ENCODE measurements around the gene LUZP4. TPM values are rescaled to one million over a fixed set of nuclear protein-coding genes. Genes with fewer than 3 reads are reported as not detected.

Gene LUZP4
- total and polyA plus RNA-seq, 2 of the 8 experiments (the other 6 are each of a cell fraction or from before 2014, with no cell fraction given), result 0.17 TPM; not detected in 1

DNA sequence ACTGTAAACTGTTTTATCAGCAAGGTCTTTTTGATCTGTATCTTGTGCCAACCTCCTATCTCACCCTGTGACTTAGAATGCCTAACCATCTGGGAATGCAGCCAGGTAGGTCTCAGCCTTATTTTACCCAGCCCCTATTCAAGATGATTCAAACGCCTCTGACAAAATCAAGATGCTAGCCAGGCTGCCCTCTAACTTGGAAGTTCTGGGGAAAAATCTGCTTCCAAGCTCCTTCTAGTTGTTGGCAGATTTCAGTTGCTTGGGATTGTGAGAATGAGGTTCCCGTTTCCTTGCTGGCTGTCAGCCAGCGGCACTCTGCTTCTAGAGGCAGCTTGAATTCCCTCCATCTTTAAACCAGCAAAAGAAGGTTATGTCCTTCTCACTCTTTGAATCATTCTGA is 34.7 kb downstream of the LUZP4 start:
- Histone ChIP-seq H3K4me1 (replicated peaks in 1 of 4; ENCODE audit: control insufficient read depth in 3 of 4, insufficient read depth in 4 of 4, low read length in 3 of 4) (no peaks in the 10 kb centered on the region), H3K4me2 (ENCODE audit: insufficient read depth in 1 of 2, low read depth in 2 of 2, low read length in 2 of 2) (no peak overlapping the region), H2BK5ac (ENCODE audit: low read depth, low read length) (no peak overlapping the region), H3K23ac (ENCODE audit: insufficient read length) (no peak overlapping the region), H3K36me3 (ENCODE audit: control insufficient read depth in 2 of 4, insufficient read depth in 4 of 4, low read length in 3 of 4) (no peaks in the 10 kb centered on the region), H2BK20ac (ENCODE audit: low read length) (no peak overlapping the region), H2AK5ac (ENCODE audit: low read depth, low read length) (no peak overlapping the region), H3K4ac (replicated peaks; ENCODE audit: insufficient read length, low read depth, low read length) (no peak overlapping the region), H3K9ac (replicated peaks in 1 of 4; ENCODE audit: extremely low read depth in 1 of 4, low read depth in 3 of 4, low read length in 3 of 4) (no peak overlapping the region), H4K20me1 (replicated peaks in 1 of 2; ENCODE audit: control insufficient read depth in 1 of 2, insufficient read depth in 2 of 2, low read length in 2 of 2) (no peaks in the 10 kb centered on the region), H3K27me3 (replicated peaks in 1 of 4; ENCODE audit: control insufficient read depth in 3 of 4, extremely low read depth in 1 of 4, insufficient read depth in 3 of 4, low read length in 3 of 4) (no peaks in the 10 kb centered on the region), H3K9me3 (ENCODE audit: insufficient read depth in 2 of 2, low read depth in 1 of 2, low read length in 1 of 2) (no peaks in the 10 kb centered on the region), H2AFZ (ENCODE audit: low read length) (no peak overlapping the region), H2BK15ac (ENCODE audit: low read length) (no peak overlapping the region), H2BK12ac (ENCODE audit: low read depth, low read length) (no peak overlapping the region), H2BK120ac (replicated peaks; ENCODE audit: low read depth, low read length) (no peak overlapping the region), H3K14ac (ENCODE audit: insufficient read length) (no peak overlapping the region), H4K91ac (replicated peaks; ENCODE audit: insufficient read length, low read length) (no peak overlapping the region), H3K23me2 (ENCODE audit: low read depth, low read length) (no peaks in the 10 kb centered on the region), H3K27ac (ENCODE audit: low read depth, low read length) (no peak overlapping the region), H3K18ac (ENCODE audit: extremely low read depth, low read length) (no peak overlapping the region), H3K4me3 (ENCODE audit: extremely low read depth in 1 of 4, insufficient read depth in 2 of 4, low read depth in 3 of 4, low read length in 4 of 4) (no peak overlapping the region), H3K56ac (replicated peaks; ENCODE audit: insufficient read length, low read depth, low read length) (no peak overlapping the region), H4K5ac (ENCODE audit: insufficient read length, low read depth, low read length) (no peak overlapping the region), H3K79me1 (ENCODE audit: low read depth, low read length) (no peaks in the 10 kb centered on the region), H4K8ac (ENCODE audit: extremely low read depth, insufficient read depth, low read length) (no peak overlapping the region), H3K79me2 (ENCODE audit: control insufficient read depth in 1 of 2, insufficient read depth in 2 of 2, low read length in 2 of 2) (no peaks in the 10 kb centered on the region)
- DNase-seq (ENCODE audit: low read depth in 1 of 2, low spot score in 2 of 2) (no peak), FAIRE-seq (peak; percentile 19)
- ChIA-PET CTCF (ENCODE audit: partially characterized antibody) (interaction anchor here (0.6 kb wide), 2 partner anchors 264 to 355 kb away, joined by 3 read pairs; no protein-coding TSS in a partner anchor), POLR2A (ENCODE audit: partially characterized antibody) (no interaction called here)
- 86% methylated on average over 3 of the region's 3 CpGs; no CpG with 5 or more reads in 1 of the 2 experiments for WGBS, 2 experiments (ENCODE audit: extremely low coverage in 1 of 2, insufficient coverage in 1 of 2, insufficient read length in 1 of 2, insufficient replicate concordance in 2 of 2, low coverage in 1 of 2, low lambda C conversion rate in 2 of 2, missing lambda C conversion rate in 1 of 2)
- TF ChIP-seq RFX5 (IDR thresholded peaks at IDR 0.05; ENCODE audit: borderline replicate concordance, low read depth, low read length), result no peak
- TF ChIP-seq, protein P1, sequence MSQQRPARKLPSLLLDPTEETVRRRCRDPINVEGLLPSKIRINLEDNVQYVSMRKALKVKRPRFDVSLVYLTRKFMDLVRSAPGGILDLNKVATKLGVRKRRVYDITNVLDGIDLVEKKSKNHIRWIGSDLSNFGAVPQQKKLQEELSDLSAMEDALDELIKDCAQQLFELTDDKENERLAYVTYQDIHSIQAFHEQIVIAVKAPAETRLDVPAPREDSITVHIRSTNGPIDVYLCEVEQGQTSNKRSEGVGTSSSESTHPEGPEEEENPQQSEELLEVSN (IDR thresholded peaks at IDR 0.05), result no peak
- TF ChIP-seq RNF2 (IDR thresholded peaks at IDR 0.05; ENCODE audit: borderline replicate concordance, low read depth, low read length, missing control alignments, poor library complexity, severe bottlenecking), result no peak
- TF ChIP-seq SRF (IDR thresholded peaks at IDR 0.05; ENCODE audit: low read depth, low read length), result no peak
- no peak for TF ChIP-seq POLR2AphosphoS5 (IDR thresholded peaks at IDR 0.05; ENCODE audit: low read depth, low read length)
- TF ChIP-seq SAP30 (IDR thresholded peaks at IDR 0.05; ENCODE audit: insufficient read depth, insufficient replicate concordance, low read length), result no peak
- TF ChIP-seq POU5F1 (IDR thresholded peaks at IDR 0.05; ENCODE audit: low read depth, low read length), result no peak
- TF ChIP-seq BACH1 (IDR thresholded peaks at IDR 0.05; ENCODE audit: low read length), result no peak
- TF ChIP-seq ZNF274 (IDR thresholded peaks at IDR 0.05; ENCODE audit: borderline replicate concordance, extremely low read depth, low read length), result no peak
- TF ChIP-seq, protein P2, sequence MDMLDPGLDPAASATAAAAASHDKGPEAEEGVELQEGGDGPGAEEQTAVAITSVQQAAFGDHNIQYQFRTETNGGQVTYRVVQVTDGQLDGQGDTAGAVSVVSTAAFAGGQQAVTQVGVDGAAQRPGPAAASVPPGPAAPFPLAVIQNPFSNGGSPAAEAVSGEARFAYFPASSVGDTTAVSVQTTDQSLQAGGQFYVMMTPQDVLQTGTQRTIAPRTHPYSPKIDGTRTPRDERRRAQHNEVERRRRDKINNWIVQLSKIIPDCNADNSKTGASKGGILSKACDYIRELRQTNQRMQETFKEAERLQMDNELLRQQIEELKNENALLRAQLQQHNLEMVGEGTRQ (IDR thresholded peaks at IDR 0.05; ENCODE audit: low read length), result no peak
- TF ChIP-seq HDAC6 (IDR thresholded peaks at IDR 0.05; ENCODE audit: low read depth, low read length), result no peak
- no peak for TF ChIP-seq CEBPB (IDR thresholded peaks at IDR 0.05; ENCODE audit: low read depth, low read length)
